Mesodermal cell (in vitro differentiated cells): Measurements from ENCODE around the gene COL23A1.

Experiments
- H3K27ac ChIP-seq: 2 replicates; pipeline ENCODE4 v1.7.0; 2013; ENCODE audit warnings: mild to moderate bottlenecking, low read depth, low read length, moderate library complexity; ENCODE audit not compliant: severe bottlenecking
- H3K36me3 ChIP-seq: 2 replicates; pipeline ENCODE4 v1.7.1; 2013; ENCODE audit warnings: mild to moderate bottlenecking, low read length, moderate library complexity; ENCODE audit not compliant: control insufficient read depth, insufficient read depth
- H3K4me1 ChIP-seq: one replicate; pipeline ENCODE4 v1.7.1; 2013; ENCODE audit warnings: mild to moderate bottlenecking, low read length; ENCODE audit not compliant: insufficient read depth, control insufficient read depth, poor library complexity, severe bottlenecking
- H3K4me3 ChIP-seq: 2 replicates; pipeline ENCODE4 v1.7.0; 2013; ENCODE audit warnings: low read length, control low read depth, mild to moderate bottlenecking; ENCODE audit not compliant: insufficient read depth, poor library complexity, severe bottlenecking; ENCODE audit errors: extremely low read depth
- H3K9me3 ChIP-seq: 2 replicates; pipeline ENCODE4 v1.7.1; 2013; ENCODE audit warnings: mild to moderate bottlenecking, low read length, moderate library complexity; ENCODE audit not compliant: control insufficient read depth
- WGBS, 2 experiments: methylation state at CpG; one replicate each; pipeline ENCODE4 v1.1.5; 2013; ENCODE audit warnings: missing lambda C conversion rate in 2 of 2; ENCODE audit not compliant: insufficient coverage in 2 of 2; 5-methylcytosine and 5-hydroxymethylcytosine counted together

The COL23A1 gene

GRCh38 chr5:178544166-178544834 is 45.9 kb downstream of the COL23A1 start:
- H3K4me1 ChIP-seq: peaks cover 13% of the 10 kb centered on the region
- whole genome bisulfite sequencing, 2 experiments: 90 to 91% methylated on average over 15 to 18 of the region's 22 CpGs
- no peak overlapping the region for H3K4me3 ChIP-seq
- H3K27ac ChIP-seq: no peak overlapping the region
- no peaks in the 10 kb centered on the region for H3K9me3 ChIP-seq
- H3K36me3 ChIP-seq: no peaks in the 10 kb centered on the region

GRCh38 chr5:178542455-178542854 is 47.7 kb downstream of the COL23A1 start:
- no peaks in the 10 kb centered on the region for H3K9me3 ChIP-seq
- H3K36me3 ChIP-seq: no peaks in the 10 kb centered on the region

GRCh38 chr5:178540526-178540925 is 49.7 kb downstream of the COL23A1 start:
- peaks cover 7% of the 10 kb centered on the region for H3K4me1 ChIP-seq
- H3K27ac ChIP-seq: no peak overlapping the region
- no peaks in the 10 kb centered on the region for H3K36me3 ChIP-seq
- no peak overlapping the region for H3K4me3 ChIP-seq
- no peaks in the 10 kb centered on the region for H3K9me3 ChIP-seq
- 89% methylated on average over 2 of the region's 6 CpGs; no CpG with 5 or more reads in 1 of the 2 experiments for WGBS, 2 experiments

More at GRCh38 chr5:178542455-178542854, 47.7 kb downstream of the COL23A1 start:
- 81% methylated on average over 3 of the region's 7 CpGs for WGBS, 2 experiments
- Histone ChIP-seq H3K4me1 (peaks cover 7% of the 10 kb centered on the region), H3K4me3 (no peak overlapping the region), H3K27ac (no peak overlapping the region)

DNA sequence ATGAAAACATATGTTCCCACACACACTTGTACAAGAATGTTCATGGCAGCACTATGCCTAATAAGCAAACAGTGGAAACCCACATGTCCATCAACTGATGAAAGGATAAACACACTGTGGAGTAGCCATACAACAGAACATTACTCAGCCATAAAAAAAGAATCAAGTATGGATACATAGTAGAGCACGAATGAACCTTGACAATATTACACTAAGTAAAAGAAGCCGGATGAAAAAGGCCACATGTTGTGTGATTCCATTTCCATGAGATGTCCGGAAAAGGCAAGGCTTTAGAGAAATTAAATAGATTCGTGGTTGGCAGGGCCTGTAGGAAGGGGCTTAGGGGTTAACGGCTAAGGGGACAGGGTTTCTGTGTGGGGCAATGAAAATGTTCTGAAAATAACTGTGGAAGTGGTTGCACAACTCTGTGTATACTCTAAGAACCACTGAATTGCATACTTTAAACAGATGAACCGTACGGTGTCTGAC is 51.4 kb downstream of the COL23A1 start:
- Histone ChIP-seq H3K4me1 (peaks cover 2% of the 10 kb centered on the region), H3K9me3 (no peaks in the 10 kb centered on the region), H3K27ac (no peak overlapping the region), H3K4me3 (no peak overlapping the region), H3K36me3 (no peaks in the 10 kb centered on the region)
- 93 to 94% methylated on average over 5 to 6 of the region's 7 CpGs for WGBS, 2 experiments

- 91 to 97% methylated on average over 25 to 27 of the region's 31 CpGs for WGBS, 2 experiments
- Histone ChIP-seq H3K9me3 (no peaks in the 10 kb centered on the region), H3K4me3 (no peak overlapping the region), H3K4me1 (peaks cover under 1% of the 10 kb centered on the region), H3K27ac (no peak overlapping the region), H3K36me3 (no peaks in the 10 kb centered on the region)
Observed at GRCh38 chr5:178537467-178538371, 52.5 kb downstream of the COL23A1 start.

GRCh38 chr5:178536541-178537466 is 53.4 kb downstream of the COL23A1 start:
- Histone ChIP-seq H3K27ac (no peak overlapping the region), H3K4me1 (no peaks in the 10 kb centered on the region), H3K4me3 (no peak overlapping the region), H3K9me3 (no peaks in the 10 kb centered on the region), H3K36me3 (no peaks in the 10 kb centered on the region)
- WGBS, 2 experiments: 85 to 88% methylated on average over 17 to 24 of the region's 26 CpGs

GRCh38 chr5:178535299-178536175 is 54.7 kb downstream of the COL23A1 start:
- no peak overlapping the region for H3K4me3 ChIP-seq
- H3K4me1 ChIP-seq: no peaks in the 10 kb centered on the region
- no peak overlapping the region for H3K27ac ChIP-seq
- no peaks in the 10 kb centered on the region for H3K9me3 ChIP-seq
- 90% methylated on average over 20 of the region's 20 CpGs for WGBS, 2 experiments
- no peaks in the 10 kb centered on the region for H3K36me3 ChIP-seq

DNA sequence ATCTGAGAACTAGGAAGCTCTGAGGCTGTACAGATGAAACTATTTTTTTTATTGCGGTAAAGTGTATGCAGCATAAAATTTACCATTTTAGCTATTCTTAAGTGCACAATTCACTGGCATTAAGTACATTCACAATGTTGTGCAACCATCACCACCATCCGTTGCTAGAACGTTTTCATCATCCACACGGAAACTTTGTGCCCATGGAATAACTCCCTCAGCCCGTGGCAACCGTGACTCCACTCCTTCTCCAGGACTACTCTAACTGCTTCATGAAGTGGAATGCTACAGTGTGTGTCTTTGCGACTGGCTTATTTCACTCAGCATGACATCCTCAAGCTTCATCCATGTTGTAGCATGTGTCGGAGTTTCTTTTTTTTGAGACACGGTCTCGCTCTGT is 57.1 kb downstream of the COL23A1 start:
- H3K4me1 ChIP-seq: peaks cover 3% of the 10 kb centered on the region
- no peak overlapping the region for H3K27ac ChIP-seq
- WGBS, 2 experiments: 87 to 96% methylated on average over 10 of the region's 10 CpGs
- H3K9me3 ChIP-seq: no peaks in the 10 kb centered on the region
- H3K4me3 ChIP-seq: no peak overlapping the region
- H3K36me3 ChIP-seq: no peaks in the 10 kb centered on the region

- Histone ChIP-seq H3K4me1 (peaks cover 3% of the 10 kb centered on the region), H3K27ac (no peak overlapping the region), H3K36me3 (no peaks in the 10 kb centered on the region), H3K4me3 (no peak overlapping the region), H3K9me3 (no peaks in the 10 kb centered on the region)
- 70 to 75% methylated on average over 7 of the region's 7 CpGs for WGBS, 2 experiments
Observed at GRCh38 chr5:178532666-178533065, 57.5 kb downstream of the COL23A1 start.
